HCT116 (cell line): ENCODE measurements around the gene MAP2K6. TPM values are rescaled to one million over a fixed set of nuclear protein-coding genes. Genes with fewer than 3 reads are reported as not detected.

Experiments used
- ATAC-seq: fragments of 200-7000 bp; cut with Tn5 transposase; 2 replicates; pipeline ENCODE4 v1.9.1; 2020; ENCODE audit warnings: mild to moderate bottlenecking, moderate library complexity
- BruUV-seq: library from RNA; stranded (reverse); fragments of 400-500 nt; replicated peaks from 2 replicates; lab custom pipeline; 2021; lab: Mats Ljungman, UMichigan
- CTCF ChIA-PET: fragments of 300-600 bp; sonication (Branson Sonifier 250); formaldehyde crosslinking; loops from one replicate; lab custom pipeline; 2021; ENCODE audit warnings: antibody characterized with exemption; lab: Charles Lee
- POLR2A ChIA-PET: fragments of 300-600, 350-600 bp; sonication (Branson Sonifier 250); formaldehyde crosslinking; loops from one replicate; lab custom pipeline; 2021; ENCODE audit warnings: antibody characterized with exemption; lab: Charles Lee
- RAD21 ChIA-PET, 2 experiments: fragments of 300-600 bp; sonication (Branson Sonifier 250); formaldehyde crosslinking; loops; one replicate each; lab custom pipeline; 2023; ENCODE audit warnings: low total read pairs in 2 of 2; ENCODE audit not compliant: uncharacterized antibody in 2 of 2, unreplicated experiment in 2 of 2, low non-redundant PET in 1 of 2; lab: Charles Lee
- DNase-seq: peaks from one replicate; pipeline ENCODE4 v3.0.0-alpha.2; 2010; ENCODE audit warnings: low read depth, low spot score
- H2AFZ ChIP-seq: fragments of 200-600 bp; shearing (Covaris generic), sonication (generic); 2 replicates; pipeline ENCODE4 v1.6.1; 2017; ENCODE audit warnings: low read depth, mixed run types, mixed read lengths, antibody characterized with exemption, low read length; ENCODE audit not compliant: poor library complexity, severe bottlenecking
- H3K27ac ChIP-seq: 2 replicates; pipeline ENCODE4 v1.5.1; 2012; ENCODE audit warnings: low read depth, low read length
- H3K27me3 ChIP-seq: fragments of 200-600 bp; sonication (generic); 2 replicates; pipeline ENCODE4 v1.6.1; 2016; ENCODE audit warnings: mixed run types, low read length, mixed read lengths; ENCODE audit not compliant: insufficient read depth
- H3K36me3 ChIP-seq, 2 experiments: fragments of 200-500 bp in 1 of 2; fragments of 200-600 bp in 1 of 2; sonication (Bioruptor generic) in 1 of 2; sonication (generic) in 1 of 2; 2 replicates each; pipeline versions ENCODE4 v1.5.1 to v1.6.1; 2014 to 2016; ENCODE audit warnings: low read length in 2 of 2, inconsistent platforms in 1 of 2, mixed read lengths in 1 of 2, mixed run types in 1 of 2; ENCODE audit not compliant: insufficient read depth in 2 of 2, control insufficient read depth in 1 of 2
- H3K4me1 ChIP-seq, 2 experiments: fragments of 200-600 bp in 1 of 2; sonication (generic) in 1 of 2; 2 replicates each; pipeline versions ENCODE4 v1.5.1 to v1.6.1; 2012 to 2017; ENCODE audit warnings: low read length in 2 of 2, inconsistent platforms in 1 of 2, mild to moderate bottlenecking in 1 of 2, mixed read lengths in 1 of 2, mixed run types in 1 of 2, moderate library complexity in 1 of 2; ENCODE audit not compliant: insufficient read depth in 2 of 2, control insufficient read depth in 1 of 2
- H3K4me2 ChIP-seq: fragments of 200-600 bp; sonication (generic); 2 replicates; pipeline ENCODE4 v1.6.1; 2017; ENCODE audit warnings: mixed run types, low read length, mixed read lengths
- H3K4me3 ChIP-seq, 2 experiments: fragments of 200-600 bp in 1 of 2; sonication (generic) in 1 of 2; replicated peaks in 1 of 2; 2 replicates each; pipeline ENCODE4 v1.5.1; 2011 to 2016; ENCODE audit warnings: low read length in 2 of 2, control low read depth in 1 of 2, low read depth in 1 of 2, mild to moderate bottlenecking in 1 of 2, mixed read lengths in 1 of 2, mixed run types in 1 of 2
- H3K79me2 ChIP-seq: fragments of 200-600 bp; sonication (generic); 2 replicates; pipeline ENCODE4 v1.6.1; 2017; ENCODE audit warnings: mild to moderate bottlenecking, mixed run types, low read length, moderate library complexity, mixed read lengths; ENCODE audit not compliant: insufficient read depth
- H3K9ac ChIP-seq: fragments of 200-600 bp; sonication (generic); 2 replicates; pipeline ENCODE4 v1.6.1; 2016; ENCODE audit warnings: low read length, mixed read lengths
- H3K9me2 ChIP-seq: fragments of 200-600 bp; sonication (generic), shearing (Covaris generic); 2 replicates; pipeline ENCODE4 v1.6.1; 2017; ENCODE audit warnings: mixed run types, mild to moderate bottlenecking, moderate library complexity; ENCODE audit not compliant: insufficient read depth
- H3K9me3 ChIP-seq, 2 experiments: fragments of 200-500 bp in 1 of 2; fragments of 200-600 bp in 1 of 2; sonication (Bioruptor generic) in 1 of 2; sonication (generic) in 1 of 2; 2 replicates each; pipeline ENCODE4 v1.6.1; 2014 to 2017; ENCODE audit warnings: low read length in 2 of 2, mixed read lengths in 2 of 2, inconsistent platforms in 1 of 2, low read depth in 1 of 2, mild to moderate bottlenecking in 1 of 2, mixed run types in 1 of 2, moderate library complexity in 1 of 2; ENCODE audit not compliant: control insufficient read depth in 1 of 2, insufficient read depth in 1 of 2
- H4K20me1 ChIP-seq: fragments of 200-600 bp; sonication (generic), shearing (Covaris generic); 2 replicates; pipeline ENCODE4 v1.6.1; 2017; ENCODE audit warnings: mixed run types, mild to moderate bottlenecking, moderate library complexity; ENCODE audit not compliant: insufficient read depth
- CBX3 ChIP-seq: IDR thresholded peaks from 2 replicates; pipeline ENCODE4 v1.6.1; 2012; ENCODE audit warnings: low read depth
- CEBPB ChIP-seq: IDR thresholded peaks from 2 replicates; pipeline ENCODE4 v1.6.1; 2012; ENCODE audit warnings: low read depth
- EGR1 ChIP-seq: IDR thresholded peaks from 2 replicates; pipeline ENCODE4 v1.6.1; 2012; ENCODE audit warnings: low read depth
- EZH2 ChIP-seq: fragments of 200-600 bp; sonication (generic); IDR thresholded peaks from 2 replicates; pipeline ENCODE4 v1.6.1; 2017; ENCODE audit warnings: antibody characterized with exemption, mixed run types
- FOSL1 ChIP-seq: IDR thresholded peaks from 2 replicates; pipeline ENCODE4 v1.6.1; 2012; ENCODE audit warnings: low read depth
- JUND ChIP-seq: IDR thresholded peaks from 2 replicates; pipeline ENCODE4 v1.6.1; 2012
- SIN3A ChIP-seq: IDR thresholded peaks from 2 replicates; pipeline ENCODE4 v1.6.1; 2012; ENCODE audit warnings: low read depth
- SP1 ChIP-seq: IDR thresholded peaks from 2 replicates; pipeline ENCODE4 v1.6.1; 2012; ENCODE audit warnings: low read depth
- TCF7L2 ChIP-seq: IDR thresholded peaks from 2 replicates; pipeline ENCODE4 v1.7.0; 2011; ENCODE audit warnings: borderline replicate concordance, inconsistent platforms; ENCODE audit not compliant: insufficient read depth, insufficient read length; ENCODE audit errors: extremely low read depth
- YY1 ChIP-seq: IDR thresholded peaks from 2 replicates; pipeline ENCODE4 v1.6.1; 2011; ENCODE audit warnings: low read length, low read depth, moderate library complexity, mild to moderate bottlenecking; ENCODE audit not compliant: insufficient replicate concordance; ENCODE audit errors: extremely low read depth
- ZFX ChIP-seq: fragments of 450-650 bp; IDR thresholded peaks from 2 replicates; pipeline ENCODE4 v1.6.1; 2017
- intact Hi-C: fragments of 100-400 bp; cut with micrococcal nuclease; formaldehyde crosslinking; loops from 2 replicates; pipeline ENCODE4 v1.10.0; 2022
- total RNA-seq: library from RNA; stranded (reverse); gene quantifications from one replicate; pipeline ENCODE4 v1.2.1, GENCODE V29; 2021; ENCODE audit not compliant: unreplicated experiment
- TF ChIP-seq, protein P1 (sequence below): IDR thresholded peaks from 2 replicates; pipeline ENCODE4 v1.6.1; 2012
- TF ChIP-seq, protein P2 (sequence below): IDR thresholded peaks from 2 replicates; pipeline ENCODE4 v1.6.1; 2012; ENCODE audit warnings: low read depth

Gene MAP2K6
- total RNA-seq, 1 experiment from 2014 or later, result 0.22 TPM

DNA sequence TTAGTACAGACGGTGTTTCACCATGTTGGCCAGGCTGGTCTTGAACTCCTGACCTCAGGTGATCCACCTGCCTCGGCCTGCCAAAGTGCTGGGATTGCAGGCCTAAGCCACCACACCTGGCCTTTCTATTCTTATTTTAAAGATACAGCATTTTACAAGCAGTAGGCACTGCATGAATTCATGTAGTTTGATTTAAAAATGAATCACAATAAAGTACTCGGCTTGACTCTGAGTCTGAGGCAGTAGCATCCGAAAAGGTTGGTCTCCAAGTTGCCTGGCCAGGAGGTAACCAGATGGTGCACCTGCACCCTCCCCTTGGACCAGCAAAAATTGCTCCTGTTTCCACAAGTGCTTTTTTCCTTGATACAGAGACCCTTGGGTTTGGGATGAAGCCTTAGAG, 35.6 kb downstream of the MAP2K6 start:
- Histone ChIP-seq H2AFZ (no peak overlapping the region), H3K4me1 (no peaks in the 10 kb centered on the region), H3K79me2 (no peaks in the 10 kb centered on the region), H3K27me3 (no peaks in the 10 kb centered on the region), H3K4me2 (no peak overlapping the region), H3K9me2 (no peaks in the 10 kb centered on the region)
- BruUV-seq, result no TSS peak
- intact Hi-C loops, result no loop called here
- POLR2A ChIA-PET, result no interaction called here
- DNase-seq, result no peak
- CTCF ChIA-PET, result no interaction called here
- TF ChIP-seq, protein P1, sequence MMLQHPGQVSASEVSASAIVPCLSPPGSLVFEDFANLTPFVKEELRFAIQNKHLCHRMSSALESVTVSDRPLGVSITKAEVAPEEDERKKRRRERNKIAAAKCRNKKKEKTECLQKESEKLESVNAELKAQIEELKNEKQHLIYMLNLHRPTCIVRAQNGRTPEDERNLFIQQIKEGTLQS, result no peak
- TF ChIP-seq, protein P2, sequence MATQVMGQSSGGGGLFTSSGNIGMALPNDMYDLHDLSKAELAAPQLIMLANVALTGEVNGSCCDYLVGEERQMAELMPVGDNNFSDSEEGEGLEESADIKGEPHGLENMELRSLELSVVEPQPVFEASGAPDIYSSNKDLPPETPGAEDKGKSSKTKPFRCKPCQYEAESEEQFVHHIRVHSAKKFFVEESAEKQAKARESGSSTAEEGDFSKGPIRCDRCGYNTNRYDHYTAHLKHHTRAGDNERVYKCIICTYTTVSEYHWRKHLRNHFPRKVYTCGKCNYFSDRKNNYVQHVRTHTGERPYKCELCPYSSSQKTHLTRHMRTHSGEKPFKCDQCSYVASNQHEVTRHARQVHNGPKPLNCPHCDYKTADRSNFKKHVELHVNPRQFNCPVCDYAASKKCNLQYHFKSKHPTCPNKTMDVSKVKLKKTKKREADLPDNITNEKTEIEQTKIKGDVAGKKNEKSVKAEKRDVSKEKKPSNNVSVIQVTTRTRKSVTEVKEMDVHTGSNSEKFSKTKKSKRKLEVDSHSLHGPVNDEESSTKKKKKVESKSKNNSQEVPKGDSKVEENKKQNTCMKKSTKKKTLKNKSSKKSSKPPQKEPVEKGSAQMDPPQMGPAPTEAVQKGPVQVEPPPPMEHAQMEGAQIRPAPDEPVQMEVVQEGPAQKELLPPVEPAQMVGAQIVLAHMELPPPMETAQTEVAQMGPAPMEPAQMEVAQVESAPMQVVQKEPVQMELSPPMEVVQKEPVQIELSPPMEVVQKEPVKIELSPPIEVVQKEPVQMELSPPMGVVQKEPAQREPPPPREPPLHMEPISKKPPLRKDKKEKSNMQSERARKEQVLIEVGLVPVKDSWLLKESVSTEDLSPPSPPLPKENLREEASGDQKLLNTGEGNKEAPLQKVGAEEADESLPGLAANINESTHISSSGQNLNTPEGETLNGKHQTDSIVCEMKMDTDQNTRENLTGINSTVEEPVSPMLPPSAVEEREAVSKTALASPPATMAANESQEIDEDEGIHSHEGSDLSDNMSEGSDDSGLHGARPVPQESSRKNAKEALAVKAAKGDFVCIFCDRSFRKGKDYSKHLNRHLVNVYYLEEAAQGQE, result no peak
- TF ChIP-seq TCF7L2 (no peak), SIN3A (no peak), CEBPB (no peak), EZH2 (no peak), EGR1 (no peak), YY1 (no peak), CBX3 (no peak), ZFX (no peak), SP1 (no peak), FOSL1 (no peak), JUND (no peak)
- TF ChIP-seq, all 23 proteins: peak for 0
- Histone ChIP-seq H3K36me3 (no peaks in the 10 kb centered on the region), H4K20me1 (no peaks in the 10 kb centered on the region), H3K9ac (no peak overlapping the region), H3K9me3 (no peaks in the 10 kb centered on the region), H3K27ac (no peak overlapping the region), H3K4me3 (no peak overlapping the region)
- RAD21 ChIA-PET, result no interaction called here
- no peak for ATAC-seq
